ENCODE data around the gene MT3.
"Not testable (repeated sequence)": the region's sequence is repeated elsewhere in the genome, so short reads cannot be mapped to it uniquely, and the experiment has no call there.

The MT3 gene

DNA sequence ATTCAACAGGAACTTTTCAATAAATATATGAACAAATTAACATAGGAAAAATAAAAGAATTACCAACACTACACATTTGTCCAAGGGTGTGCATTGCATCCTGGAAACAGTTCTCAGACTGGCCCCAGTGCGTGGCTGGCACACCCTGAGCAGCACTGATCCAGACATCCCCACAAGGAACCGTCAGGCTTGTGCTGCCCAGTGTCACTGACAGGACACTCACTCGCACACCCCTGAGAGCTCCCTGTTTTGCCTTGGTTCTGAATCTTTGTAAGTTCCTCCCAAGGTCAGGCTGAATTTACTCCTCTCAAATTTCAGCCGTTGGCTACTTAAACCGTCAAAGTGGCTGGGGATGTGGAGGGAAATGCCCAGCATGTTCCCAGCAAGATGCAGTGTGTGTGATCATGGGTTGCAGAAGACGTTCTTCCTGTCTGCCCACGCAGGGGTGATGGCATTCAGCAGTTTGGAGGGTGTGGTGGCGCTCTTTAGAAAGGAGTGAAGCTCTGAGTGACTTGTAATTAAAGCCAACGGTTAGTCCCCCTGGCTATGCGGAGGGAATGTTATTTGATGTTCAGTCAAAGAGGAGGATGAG, 20.8 kb downstream of the MT3 start:
- peak; percentile 63 for DNase-seq

DNA sequence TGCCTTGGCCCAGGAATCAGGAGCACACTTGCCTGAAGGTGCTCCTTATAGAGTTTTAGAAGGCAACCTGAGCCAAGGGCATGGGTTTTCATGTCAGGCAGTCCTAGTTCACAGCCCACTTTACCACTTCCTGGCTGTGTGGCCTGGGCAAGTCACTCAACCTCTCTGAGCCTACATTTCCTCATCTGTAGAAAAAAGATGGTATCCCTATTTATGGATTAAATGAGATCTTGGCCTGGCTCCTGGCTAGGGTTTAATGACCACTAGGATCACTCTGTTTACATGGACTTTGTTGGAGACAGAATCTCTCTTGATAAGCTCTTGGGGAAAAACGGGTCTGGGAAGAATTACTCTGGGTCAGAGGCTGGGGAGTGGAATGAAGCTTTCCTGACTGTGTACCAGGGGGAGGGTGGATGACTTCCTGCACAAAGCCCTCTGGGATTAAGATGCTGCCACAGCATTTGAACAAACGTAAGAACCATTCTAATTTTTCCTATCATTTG, 21.3 kb downstream of the MT3 start:
- DNase-seq, result peak; percentile 23

DNA sequence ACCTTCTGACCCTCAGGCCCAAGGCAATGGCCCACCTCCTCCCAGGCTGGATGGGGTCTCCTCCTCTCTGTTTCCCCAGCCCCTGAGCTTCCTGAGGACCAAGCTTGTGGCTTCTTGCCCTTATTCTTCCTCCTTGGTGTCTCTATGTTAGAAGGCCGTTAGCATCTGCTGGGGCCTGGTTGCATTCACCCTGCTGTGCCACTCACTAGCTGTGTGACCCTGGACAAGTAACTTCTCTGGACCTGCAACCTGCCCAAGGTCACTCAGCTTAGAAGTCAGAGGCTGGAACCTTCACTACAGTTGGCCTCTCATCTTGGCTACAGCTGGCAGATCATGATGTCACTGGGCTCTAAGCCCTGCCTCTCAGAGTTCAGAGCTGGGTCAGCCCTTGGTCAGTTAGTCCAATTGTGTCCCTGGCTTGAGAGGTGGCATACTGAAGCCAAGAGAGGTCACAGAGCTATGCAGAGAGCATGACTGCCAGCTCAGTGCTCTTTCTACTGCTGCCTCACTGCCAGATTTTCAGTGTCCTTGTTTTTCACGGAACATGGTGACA, 22.0 kb downstream of the MT3 start:
- DNase-seq, result no peak

DNA sequence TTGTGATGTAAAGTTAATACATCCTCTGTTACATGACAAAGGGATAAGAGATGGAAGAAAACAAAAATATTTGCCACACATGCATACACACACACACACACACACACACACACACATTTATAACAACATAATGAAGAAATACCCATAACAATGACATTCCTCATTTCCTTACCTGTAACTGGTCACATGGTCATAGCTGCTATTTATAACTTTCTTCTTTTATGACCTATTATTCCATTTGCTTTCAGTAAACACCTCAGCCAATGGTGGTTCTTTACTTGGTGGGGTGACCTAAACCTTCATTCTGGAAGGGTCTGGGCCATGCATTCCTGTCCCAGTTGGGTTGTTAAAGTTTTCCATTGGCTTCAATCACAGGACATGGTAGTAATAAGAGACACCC, 24.4 kb downstream of the MT3 start:
- DNase-seq, result no peak

DNA sequence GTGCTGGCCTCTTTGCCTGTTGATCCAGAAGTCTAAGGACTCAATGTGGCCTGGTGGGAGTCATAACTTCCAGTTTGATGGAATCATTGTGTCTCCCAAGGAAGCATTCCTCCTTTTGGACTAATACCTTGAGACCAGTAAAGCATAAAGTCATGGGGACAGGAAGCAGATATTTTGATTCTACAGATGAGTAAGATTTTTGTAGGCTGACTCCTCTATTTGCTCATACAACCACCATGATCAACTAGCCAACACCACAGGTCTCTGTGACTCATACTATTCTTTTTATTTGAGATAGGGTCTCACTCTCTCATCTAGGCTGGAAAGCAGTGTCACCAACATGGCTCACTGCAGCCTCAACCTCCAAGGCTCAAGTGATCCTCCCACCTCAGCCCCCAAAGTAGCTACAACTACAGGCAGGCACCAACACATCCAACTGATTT, 25.2 kb downstream of the MT3 start:
- DNase-seq, result peak; percentile 75

DNA sequence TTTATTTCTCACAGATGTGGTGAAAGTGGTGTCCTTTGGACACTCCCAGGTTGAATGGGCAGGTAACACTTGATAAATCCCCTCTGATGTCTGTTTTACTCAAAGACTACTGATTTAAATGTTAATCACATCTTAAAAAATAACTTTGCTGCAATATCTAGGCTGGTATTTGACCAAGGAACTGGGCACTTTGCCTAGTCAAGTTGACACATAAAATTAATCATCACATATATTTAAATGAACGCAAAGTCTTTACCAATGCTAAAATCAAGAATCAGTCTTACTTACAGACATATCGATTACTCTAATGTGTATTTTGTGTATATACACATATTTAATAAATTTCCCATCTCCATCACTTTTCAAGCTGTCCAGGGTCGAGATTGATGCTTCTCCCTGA, 26.0 kb downstream of the MT3 start:
- peak; percentile 54 for DNase-seq

DNA sequence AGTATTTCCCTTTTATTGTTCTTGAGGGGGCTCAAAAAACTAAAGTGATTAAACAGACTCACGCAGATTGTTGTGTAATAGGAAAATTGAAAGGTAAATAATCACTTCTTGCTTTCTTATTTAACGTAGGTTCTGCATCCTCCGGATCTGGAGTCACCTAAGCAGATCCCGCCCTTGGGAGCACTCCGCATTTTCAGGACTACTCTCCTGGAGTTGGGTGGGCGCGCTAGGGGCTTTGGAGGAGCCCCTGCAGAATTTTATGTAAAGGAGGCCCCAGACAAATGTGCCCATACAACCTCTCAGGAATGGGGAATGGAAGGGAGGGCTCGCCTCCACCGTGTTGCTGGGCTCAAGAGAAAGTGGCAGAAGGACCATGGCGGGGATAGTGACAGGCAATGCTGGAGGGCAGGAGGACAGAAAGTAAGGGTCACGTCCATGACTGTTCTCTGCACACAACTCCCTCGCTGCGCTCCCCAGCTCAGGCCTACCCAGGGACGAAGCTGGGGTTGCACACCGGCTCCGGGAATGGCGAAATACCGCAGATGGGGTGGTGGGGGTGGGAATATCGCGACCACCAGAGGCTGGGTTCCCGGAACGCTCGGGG, 27.4 kb downstream of the MT3 start:
- no peak for DNase-seq

DNA sequence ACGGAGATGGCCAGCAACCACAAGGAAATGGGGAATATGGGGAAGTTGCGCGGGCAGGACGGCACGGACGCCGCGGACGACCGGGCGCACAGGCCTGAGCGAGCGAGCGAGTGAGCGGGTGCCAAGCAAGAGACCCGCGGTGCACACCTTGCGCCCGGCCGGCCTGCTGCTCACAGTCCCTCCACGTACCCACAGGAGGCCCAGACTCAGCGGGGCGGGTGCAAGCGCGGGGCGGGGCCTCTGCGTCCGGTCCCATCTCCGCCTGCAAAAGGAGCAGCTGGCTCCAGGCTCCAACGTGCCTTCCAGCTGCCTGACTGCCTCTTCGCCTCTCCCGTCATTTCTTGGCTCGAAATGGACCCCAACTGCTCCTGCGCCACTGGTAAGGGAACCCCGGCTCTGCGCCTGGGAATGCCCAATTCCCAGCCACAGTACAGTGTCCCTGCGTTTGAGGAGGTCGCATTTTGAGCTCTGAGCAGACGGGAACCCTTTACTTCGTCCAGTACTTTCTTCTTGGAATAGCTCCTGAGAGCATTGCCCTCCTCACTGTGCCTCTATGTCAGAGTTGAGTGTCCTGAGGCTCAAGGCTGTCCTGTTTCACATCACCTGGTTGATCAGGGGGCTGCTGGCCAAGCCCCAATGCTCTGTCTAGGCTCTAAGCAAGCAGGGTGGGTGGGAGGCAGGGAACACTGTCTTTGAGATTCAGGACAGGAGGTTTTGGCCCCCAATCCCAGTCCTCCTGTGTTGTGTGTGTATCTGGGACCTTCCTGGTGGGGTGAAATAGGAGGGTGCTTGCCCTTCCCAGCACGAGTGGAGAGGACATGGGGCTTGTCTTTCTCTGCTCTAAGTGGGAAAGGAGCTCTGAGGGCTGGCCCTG, 28.1 kb downstream of the MT3 start:
- DNase-seq, result peak; percentile 40

DNA sequence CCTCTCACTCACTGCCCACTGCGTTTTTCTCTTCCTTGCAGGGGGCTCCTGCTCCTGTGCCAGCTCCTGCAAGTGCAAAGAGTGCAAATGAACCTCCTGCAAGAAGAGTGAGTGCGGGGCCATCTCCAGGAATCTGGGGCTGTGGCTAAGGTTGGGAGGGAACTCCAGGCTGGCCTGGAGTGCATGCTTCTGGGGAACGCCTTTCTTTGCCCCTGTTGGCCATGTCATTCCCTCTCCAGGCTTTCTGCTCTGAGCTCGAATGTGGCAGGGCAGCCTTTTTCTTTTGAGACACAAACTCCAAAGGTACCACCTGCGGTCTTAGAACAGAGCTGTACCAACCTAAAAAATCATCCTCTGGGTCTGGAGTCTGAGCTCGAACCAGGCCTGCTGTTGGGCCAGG, 28.8 kb downstream of the MT3 start:
- DNase-seq, result no peak

DNA sequence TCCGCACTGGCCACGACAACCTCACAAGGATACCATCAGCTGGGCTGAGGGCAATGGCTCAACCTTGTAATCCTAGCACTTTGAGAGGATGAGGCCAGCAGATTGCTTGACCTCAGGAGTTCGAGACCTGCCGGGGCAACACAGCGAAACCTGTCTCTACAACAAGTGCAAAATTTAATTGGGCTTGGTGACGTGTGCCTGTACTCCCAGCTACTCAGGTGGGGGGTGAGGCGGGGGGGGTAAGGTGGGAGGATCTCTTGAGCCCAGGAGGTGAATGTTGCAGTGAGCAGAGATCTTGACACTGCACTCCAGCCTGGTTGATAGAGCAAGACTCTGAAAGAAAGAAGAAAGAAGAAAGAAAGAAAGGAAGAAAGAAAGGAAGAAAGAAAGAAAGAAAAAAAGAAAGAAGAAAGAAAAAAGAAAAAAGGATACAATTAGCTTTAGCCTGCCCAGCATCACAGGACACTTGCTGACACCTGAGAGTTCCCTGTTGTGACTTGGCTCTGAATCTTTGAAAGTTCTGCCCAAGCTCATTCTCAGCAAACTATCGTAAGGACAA, 31.1 kb downstream of the MT3 start:
- DNase-seq, result no peak

DNA sequence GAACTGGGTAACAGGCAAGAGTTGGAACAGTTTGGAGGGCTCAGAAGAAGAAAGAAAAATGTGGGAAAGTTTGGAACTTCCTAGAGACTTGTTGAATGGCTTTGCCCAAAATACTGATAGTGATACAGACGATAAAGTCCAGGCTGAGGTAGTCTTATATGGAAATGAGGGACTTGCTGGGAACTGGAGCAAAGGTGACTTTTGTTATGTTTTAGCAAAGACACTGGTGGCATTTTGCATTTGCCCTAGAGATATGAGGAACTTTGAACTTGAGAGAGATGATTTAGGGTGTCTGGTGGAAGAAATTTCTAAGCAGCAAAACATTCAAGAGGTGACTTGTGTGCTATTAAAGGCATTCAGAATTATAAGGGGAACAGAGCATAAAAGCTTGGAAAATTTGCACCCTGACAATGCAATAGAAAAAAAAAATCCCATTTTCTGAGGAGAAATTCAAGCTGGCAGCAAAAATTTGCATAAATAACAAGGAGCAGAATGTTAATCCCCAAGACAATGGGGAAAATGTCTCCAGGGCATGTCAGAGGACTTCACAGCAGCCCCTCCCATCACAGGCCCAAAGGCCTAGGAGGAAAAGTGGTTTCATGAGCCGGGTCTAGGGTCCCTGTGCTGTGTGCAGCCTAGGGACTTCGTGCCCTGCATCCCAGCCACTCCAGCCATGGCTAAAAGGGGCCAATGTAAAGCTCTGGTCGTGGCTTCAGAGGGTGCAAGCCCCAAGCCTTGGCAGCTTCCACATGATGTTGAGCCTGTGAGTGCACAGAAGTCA, 32.5 kb downstream of the MT3 start:
- not testable (repeated sequence) for DNase-seq

DNA sequence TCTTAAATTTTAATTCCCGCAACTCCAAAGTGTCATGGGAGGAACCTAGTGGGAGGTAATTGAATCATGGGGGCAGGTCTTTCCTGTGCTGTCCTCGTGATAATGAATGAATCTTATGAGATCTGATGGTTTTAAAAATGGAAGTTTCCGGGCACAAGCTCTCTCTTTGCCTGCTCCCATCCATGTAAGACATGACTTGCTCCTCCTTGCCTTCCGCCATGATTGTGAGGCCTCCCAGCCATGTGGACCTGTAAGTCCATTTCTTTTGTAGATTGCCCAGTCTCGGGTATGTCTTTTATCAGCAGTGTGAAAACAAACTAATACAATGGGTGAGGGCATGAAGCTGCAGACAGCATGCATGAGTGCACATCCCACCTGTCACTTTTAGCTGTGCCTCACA, 33.9 kb downstream of the MT3 start:
- not testable (repeated sequence) for DNase-seq

DNA sequence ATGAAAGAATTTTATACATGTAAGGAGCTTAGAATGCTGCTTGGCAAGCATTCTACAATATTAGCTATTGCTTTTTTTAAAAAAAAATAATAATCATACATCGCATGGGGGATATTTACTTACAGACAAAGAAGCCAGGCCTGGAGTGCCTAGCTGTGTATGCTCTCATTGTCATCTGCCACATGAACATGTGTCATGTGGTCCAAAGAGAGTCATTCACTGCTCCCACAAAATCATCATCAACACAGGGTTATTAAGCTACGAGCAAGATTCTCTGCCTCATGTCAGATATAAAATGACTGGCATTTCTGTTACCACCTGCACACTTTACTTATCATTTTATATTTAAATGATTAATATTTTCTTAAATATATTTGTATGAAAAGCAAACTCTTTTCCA, 34.3 kb downstream of the MT3 start:
- DNase-seq, result no peak

DNA sequence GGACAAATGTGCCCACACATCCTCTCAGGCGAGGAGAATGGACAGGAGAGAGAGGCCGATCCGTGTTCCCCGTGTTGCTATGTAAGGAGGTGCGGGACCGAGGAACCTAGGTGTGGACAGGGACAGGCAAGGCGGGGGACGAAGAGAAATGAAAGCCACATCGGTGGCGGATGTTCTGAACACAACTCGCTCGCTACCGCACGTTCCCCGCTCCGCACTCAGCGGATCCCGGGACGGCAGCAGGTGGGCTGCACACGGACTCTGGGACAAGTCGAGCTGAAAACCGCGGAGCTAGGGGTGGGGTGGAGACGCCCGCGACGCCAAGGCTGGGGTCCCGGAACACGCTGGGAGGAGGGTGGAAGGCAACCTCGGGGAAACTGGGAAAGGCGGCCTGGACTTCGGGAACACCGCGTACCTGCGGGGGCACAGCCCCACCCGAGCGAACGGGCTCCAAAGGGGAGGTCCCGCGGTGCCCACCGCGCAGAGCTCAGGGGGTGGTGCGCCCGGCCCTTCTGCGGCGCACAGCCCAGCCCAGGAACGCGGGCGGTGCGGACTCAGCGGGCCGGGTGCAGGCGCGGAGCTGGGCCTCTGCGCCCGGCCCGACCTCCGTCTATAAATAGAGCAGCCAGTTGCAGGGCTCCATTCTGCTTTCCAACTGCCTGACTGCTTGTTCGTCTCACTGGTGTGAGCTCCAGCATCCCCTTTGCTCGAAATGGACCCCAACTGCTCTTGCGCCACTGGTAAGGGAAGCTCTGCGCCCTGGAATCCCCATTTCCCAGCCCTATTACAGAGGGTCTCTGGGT, 36.0 kb downstream of the MT3 start, which contains the start of gene MT1E:
TSS of gene MT1E (plus strand) at position 642 of the 803 bp plus-strand sequence. CDS start at position 713, 71 bp downstream.
- DNase-seq, result peak; percentile 86

DNA sequence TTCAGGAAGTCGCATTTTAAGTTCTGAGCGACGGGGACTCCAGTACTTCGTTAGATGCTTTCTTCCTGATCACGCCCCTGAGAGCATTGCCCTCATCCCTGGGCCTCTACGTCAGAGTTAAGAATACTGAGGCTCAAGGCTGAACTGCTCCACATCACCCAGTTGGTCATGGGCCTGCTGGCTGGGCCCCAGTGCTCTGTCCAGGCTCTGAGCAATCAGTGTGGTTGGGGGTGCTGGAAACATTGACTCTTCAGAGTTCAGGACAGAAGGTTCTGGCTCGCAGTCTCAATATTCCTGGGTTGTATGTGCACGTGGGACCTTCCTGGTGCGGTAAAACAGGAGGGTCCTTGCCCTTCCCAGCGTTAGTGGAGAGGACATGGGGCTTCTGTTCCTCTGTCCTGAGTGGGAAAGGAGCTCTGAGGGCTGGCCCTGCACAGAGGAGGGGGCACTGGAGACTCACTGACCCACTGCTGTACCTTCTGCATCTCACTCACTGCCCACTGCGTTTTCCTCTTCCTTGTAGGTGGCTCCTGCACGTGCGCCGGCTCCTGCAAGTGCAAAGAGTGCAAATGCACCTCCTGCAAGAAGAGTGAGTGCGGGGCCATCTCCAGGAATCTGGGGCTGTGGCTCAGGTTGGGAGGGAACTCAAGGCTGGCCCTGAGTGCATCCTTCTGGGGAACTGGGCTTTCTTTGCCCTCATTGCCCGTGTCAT, 36.8 kb downstream of the MT3 start:
- DNase-seq, result peak; percentile 63

DNA sequence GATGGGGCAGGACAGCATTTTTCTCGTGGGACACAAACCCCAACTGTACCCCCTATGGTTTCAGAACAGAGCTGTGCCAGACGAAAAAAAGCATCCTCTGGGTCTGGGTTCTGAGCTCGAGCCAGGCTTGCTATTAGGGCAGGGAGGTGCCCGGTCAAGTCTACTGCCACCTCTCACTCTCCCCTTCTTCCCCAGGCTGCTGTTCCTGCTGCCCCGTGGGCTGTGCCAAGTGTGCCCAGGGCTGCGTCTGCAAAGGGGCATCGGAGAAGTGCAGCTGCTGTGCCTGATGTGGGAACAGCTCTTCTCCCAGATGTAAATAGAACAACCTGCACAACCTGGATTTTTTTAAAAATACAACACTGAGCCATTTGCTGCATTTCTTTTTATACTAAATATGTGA, 37.4 kb downstream of the MT3 start:
- DNase-seq, result no peak

DNA sequence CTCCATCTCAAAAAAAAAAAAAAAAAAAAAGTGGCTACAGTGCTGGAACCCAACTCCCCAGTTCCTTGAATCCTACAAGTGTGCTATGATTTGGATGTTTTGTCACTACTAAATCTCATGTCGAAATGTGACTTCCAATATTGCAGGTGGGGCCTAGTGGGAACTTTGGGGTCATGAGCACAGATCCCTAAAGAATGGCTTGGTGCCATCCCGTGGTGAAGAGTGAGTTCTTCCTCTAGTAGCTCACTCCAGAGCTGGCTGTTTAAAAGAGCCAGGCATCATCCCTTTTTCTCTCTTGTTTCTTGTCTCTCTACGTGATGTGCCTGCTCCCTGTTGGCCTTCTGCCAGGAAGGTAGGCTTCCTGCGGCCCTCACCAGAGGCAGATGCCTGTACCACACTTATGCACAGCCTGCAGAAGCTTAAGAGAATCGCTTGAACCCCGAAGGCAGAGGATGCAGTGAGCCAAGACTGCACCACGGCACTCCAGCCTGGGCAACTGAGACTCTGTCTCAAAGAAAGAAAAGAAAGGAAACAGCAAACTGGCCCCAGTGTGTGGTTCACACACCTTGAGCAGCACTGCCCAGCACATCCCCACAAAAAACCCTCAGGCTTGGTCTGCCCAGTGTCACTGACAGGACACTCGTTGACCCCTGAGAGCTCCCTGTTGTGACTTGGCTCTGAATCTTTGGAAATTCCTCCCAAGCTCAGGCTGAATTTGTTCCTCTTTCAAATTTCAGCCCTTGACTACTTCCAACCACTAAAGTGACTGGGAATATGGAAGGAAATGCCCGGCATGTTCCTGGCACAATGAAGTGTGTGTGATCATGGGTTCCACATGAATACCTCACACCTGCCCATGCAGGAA, 39.4 kb downstream of the MT3 start:
- no peak for DNase-seq

DNA sequence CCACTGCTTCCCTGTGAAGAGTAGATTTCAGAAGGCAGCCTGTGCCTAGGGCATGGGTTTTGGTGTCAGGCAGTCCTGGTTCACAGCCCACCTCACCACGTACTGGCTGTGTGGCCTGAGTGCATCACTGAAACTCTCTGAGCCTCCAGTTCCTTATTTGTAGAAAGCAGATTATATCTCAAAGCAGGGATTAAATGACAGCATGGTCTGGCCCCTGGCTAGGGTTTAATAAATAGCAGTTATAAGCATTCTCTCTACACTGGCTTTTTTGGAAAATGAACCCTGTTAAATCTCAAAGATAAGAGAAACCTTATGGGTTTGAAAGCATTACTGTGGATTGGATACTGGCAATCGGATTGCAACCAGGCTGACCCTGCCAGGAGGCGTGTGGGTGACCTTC, 40.2 kb downstream of the MT3 start:
- no peak for DNase-seq

DNA sequence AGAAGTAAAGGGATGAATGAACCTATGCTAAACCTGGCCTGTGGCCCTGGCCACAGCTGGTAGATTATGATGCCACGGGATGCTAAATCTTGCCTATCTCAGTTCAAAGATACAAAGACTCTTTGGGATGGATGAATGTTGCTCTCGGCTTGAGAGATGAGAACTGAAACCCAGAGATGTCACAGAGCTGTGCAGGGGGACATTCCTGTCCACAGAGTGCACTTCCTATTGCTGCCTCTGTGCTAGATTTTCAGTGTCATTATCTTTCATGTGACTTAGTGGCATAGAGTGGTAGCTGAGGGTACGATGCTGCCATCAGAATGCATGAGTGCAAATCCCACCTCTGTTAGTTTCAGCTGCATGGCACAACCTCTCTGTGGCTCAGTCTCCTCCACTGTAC, 40.8 kb downstream of the MT3 start:
- DNase-seq, result no peak
